NCI-H2196 treated with DMSO at 0.1 percent for 48 hours (cell line): ENCODE results near the gene ATP5F1D.

Experiments
- DNase-seq: peaks from one replicate; lab custom pipeline; 2025; ENCODE audit not compliant: unreplicated experiment; lab: John Stamatoyannopoulos, UW

The ATP5F1D gene

GRCh38 chr19:1257475-1258162, 16.1 kb downstream of the ATP5F1D start:
- DNase-seq, result no peak

GRCh38 chr19:1258163-1258492, 16.6 kb downstream of the ATP5F1D start:
- DNase-seq, result no peak

- DNase-seq, result no peak
Observed at GRCh38 chr19:1258707-1259205, 17.2 kb downstream of the ATP5F1D start.

- no peak for DNase-seq
Observed at GRCh38 chr19:1259206-1259875, 17.8 kb downstream of the ATP5F1D start.

- no peak for DNase-seq
Observed at GRCh38 chr19:1259876-1260748, 18.6 kb downstream of the ATP5F1D start.

- peak; percentile 93 for DNase-seq
Observed at GRCh38 chr19:1260749-1261537, 19.4 kb downstream of the ATP5F1D start.

- DNase-seq, result no peak
Observed at GRCh38 chr19:1261538-1261797, 19.9 kb downstream of the ATP5F1D start.

GRCh38 chr19:1261798-1262622, 20.5 kb downstream of the ATP5F1D start:
- DNase-seq, result peak; percentile 36

- no peak for DNase-seq
Observed at GRCh38 chr19:1262623-1263123, 21.1 kb downstream of the ATP5F1D start.

GRCh38 chr19:1263188-1263587, 21.6 kb downstream of the ATP5F1D start:
- no peak for DNase-seq

- no peak for DNase-seq
Observed at GRCh38 chr19:1264801-1265614, 23.5 kb downstream of the ATP5F1D start.

GRCh38 chr19:1265615-1266128, 24.1 kb downstream of the ATP5F1D start:
- no peak for DNase-seq

GRCh38 chr19:1266129-1266915, 24.8 kb downstream of the ATP5F1D start:
- peak; percentile 72 for DNase-seq

GRCh38 chr19:1266916-1267476, 25.4 kb downstream of the ATP5F1D start:
- DNase-seq, result peak; percentile 43

GRCh38 chr19:1267477-1268225, 26.1 kb downstream of the ATP5F1D start:
- no peak for DNase-seq

- DNase-seq, result no peak
Observed at GRCh38 chr19:1268226-1269064, 26.9 kb downstream of the ATP5F1D start.
